Right forelimb (tissue), 1 donor: ENCODE data around the gene ZFP64.
A peak's percentile ranks its signal among the peaks of the same experiment; 100 is the strongest.
"Not testable (repeated sequence)": the region's sequence is repeated elsewhere in the genome, so short reads cannot be mapped to it uniquely, and the experiment has no call there.

Source experiments
- DNase-seq: peaks from one replicate; pipeline ENCODE4 v3.0.0-alpha.2; 2018

Gene ZFP64

GRCh38 chr20:52191132-52191915 lies at the start of gene ZFP64:
ZFP64 (minus strand) TSS chr20:52191779; CDS start chr20:52191636, 143 bp downstream.
- peak; percentile 87 for DNase-seq

- no peak for DNase-seq
Measured at GRCh38 chr20:52240802-52241201, 49.2 kb upstream of the ZFP64 start.

- DNase-seq = no peak
Measured at GRCh38 chr20:52239102-52239501, 47.5 kb upstream of the ZFP64 start.

GRCh38 chr20:52236292-52236691 lies 44.7 kb upstream of the ZFP64 start:
- no peak for DNase-seq

GRCh38 chr20:52235129-52235528 lies 43.5 kb upstream of the ZFP64 start:
- DNase-seq = no peak

GRCh38 chr20:52234302-52235045 lies 42.9 kb upstream of the ZFP64 start:
- no peak for DNase-seq

- no peak for DNase-seq
Measured at GRCh38 chr20:52231230-52231746, 39.7 kb upstream of the ZFP64 start.

GRCh38 chr20:52230409-52230808 lies 38.8 kb upstream of the ZFP64 start:
- DNase-seq = no peak

GRCh38 chr20:52229346-52229745 lies 37.8 kb upstream of the ZFP64 start:
- DNase-seq = not testable (repeated sequence)

- no peak for DNase-seq
Measured at GRCh38 chr20:52226370-52226769, 34.8 kb upstream of the ZFP64 start.

- DNase-seq = no peak
Measured at GRCh38 chr20:52224920-52225319, 33.3 kb upstream of the ZFP64 start.

- DNase-seq = not testable (repeated sequence)
Measured at GRCh38 chr20:52221362-52221761, 29.8 kb upstream of the ZFP64 start.

GRCh38 chr20:52220891-52221290 lies 29.3 kb upstream of the ZFP64 start:
- not testable (repeated sequence) for DNase-seq

GRCh38 chr20:52219441-52219840 lies 27.9 kb upstream of the ZFP64 start:
- DNase-seq = no peak

GRCh38 chr20:52217689-52218395 lies 26.3 kb upstream of the ZFP64 start:
- no peak for DNase-seq

GRCh38 chr20:52213995-52214394 lies 22.4 kb upstream of the ZFP64 start:
- no peak for DNase-seq

GRCh38 chr20:52212943-52213342 lies 21.4 kb upstream of the ZFP64 start:
- no peak for DNase-seq

GRCh38 chr20:52210037-52210990 lies 18.7 kb upstream of the ZFP64 start:
- DNase-seq = no peak

- DNase-seq = no peak
Measured at GRCh38 chr20:52209154-52209571, 17.6 kb upstream of the ZFP64 start.

GRCh38 chr20:52207020-52207810 lies 15.6 kb upstream of the ZFP64 start:
- DNase-seq = no peak

- DNase-seq = no peak
Measured at GRCh38 chr20:52204136-52204535, 12.6 kb upstream of the ZFP64 start.
